Measurements from ENCODE around the gene ITPR2. TPM values are rescaled to one million over a fixed set of nuclear protein-coding genes. Genes with fewer than 3 reads are reported as not detected.

Gene ITPR2
- total RNA-seq, 2 experiments from 2014 or later, result 25.6 to 44.7 TPM

DNA sequence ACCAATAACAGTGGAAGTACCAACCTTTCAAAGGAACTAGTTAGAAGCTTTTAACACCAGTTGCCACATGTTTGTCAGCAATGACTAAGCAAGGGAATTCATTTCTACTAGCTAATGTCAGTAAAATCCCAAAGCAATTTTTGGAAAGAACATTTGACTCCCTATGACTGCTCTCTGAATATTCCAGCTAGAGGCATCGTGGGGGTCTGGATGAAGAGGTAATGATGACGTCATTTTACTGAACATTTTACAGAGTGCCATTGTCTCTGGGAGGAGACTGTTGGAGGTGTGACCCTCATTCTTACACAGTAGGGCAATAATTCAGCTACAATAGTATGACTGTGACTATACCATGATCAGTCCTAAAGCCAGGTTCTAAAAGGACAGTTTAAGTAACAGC, 204.8 kb downstream of the ITPR2 start:
- H3K4me1 ChIP-seq (ENCODE audit: insufficient read depth, low read length, poor library complexity, severe bottlenecking), result no peaks in the 10 kb centered on the region
- H3K4me3 ChIP-seq (ENCODE audit: low read depth, low read length, poor library complexity, severe bottlenecking), result no peak overlapping the region
- H2AFZ ChIP-seq (ENCODE audit: low read length), result no peak overlapping the region
- H3K27ac ChIP-seq (ENCODE audit: low read depth, low read length, poor library complexity, severe bottlenecking), result no peak overlapping the region
- H3K9me3 ChIP-seq (ENCODE audit: low read length), result no peaks in the 10 kb centered on the region
- TF ChIP-seq EZH2phosphoT487 (IDR thresholded peaks at IDR 0.05; ENCODE audit: borderline replicate concordance, low read depth, low read length), result no peak
- TF ChIP-seq, protein P1, sequence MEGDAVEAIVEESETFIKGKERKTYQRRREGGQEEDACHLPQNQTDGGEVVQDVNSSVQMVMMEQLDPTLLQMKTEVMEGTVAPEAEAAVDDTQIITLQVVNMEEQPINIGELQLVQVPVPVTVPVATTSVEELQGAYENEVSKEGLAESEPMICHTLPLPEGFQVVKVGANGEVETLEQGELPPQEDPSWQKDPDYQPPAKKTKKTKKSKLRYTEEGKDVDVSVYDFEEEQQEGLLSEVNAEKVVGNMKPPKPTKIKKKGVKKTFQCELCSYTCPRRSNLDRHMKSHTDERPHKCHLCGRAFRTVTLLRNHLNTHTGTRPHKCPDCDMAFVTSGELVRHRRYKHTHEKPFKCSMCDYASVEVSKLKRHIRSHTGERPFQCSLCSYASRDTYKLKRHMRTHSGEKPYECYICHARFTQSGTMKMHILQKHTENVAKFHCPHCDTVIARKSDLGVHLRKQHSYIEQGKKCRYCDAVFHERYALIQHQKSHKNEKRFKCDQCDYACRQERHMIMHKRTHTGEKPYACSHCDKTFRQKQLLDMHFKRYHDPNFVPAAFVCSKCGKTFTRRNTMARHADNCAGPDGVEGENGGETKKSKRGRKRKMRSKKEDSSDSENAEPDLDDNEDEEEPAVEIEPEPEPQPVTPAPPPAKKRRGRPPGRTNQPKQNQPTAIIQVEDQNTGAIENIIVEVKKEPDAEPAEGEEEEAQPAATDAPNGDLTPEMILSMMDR (conservative IDR thresholded peaks at IDR 0.05; ENCODE audit: low read length), result no peak
- H4K20me1 ChIP-seq (ENCODE audit: insufficient read depth, low read length), result no peaks in the 10 kb centered on the region
- BruUV-seq (replicated peaks), result no TSS peak
- H3K79me2 ChIP-seq (ENCODE audit: insufficient read depth, low read depth, low read length), result no peaks in the 10 kb centered on the region
- intact Hi-C loops (cut with micrococcal nuclease; ENCODE audit: unreplicated experiment), result no loop called here
- ChIA-PET CTCF (ENCODE audit: unreplicated experiment) (no interaction called here), POLR2A (no interaction called here)
- no peak for DNase-seq (ENCODE audit: low spot score)
- H3K4me2 ChIP-seq (ENCODE audit: low read length), result no peak overlapping the region
- no peaks in the 10 kb centered on the region for H3K9me2 ChIP-seq (ENCODE audit: insufficient read depth, low read length)
- H3K36me3 ChIP-seq (ENCODE audit: insufficient read depth, low read length), result no peaks in the 10 kb centered on the region

- no peaks in the 10 kb centered on the region for H3K9me2 ChIP-seq (ENCODE audit: insufficient read depth, low read length)
- no peaks in the 10 kb centered on the region for H3K9me3 ChIP-seq (ENCODE audit: low read length)
- no peaks in the 10 kb centered on the region for H4K20me1 ChIP-seq (ENCODE audit: insufficient read depth, low read length)
- H3K27ac ChIP-seq (ENCODE audit: low read depth, low read length, poor library complexity, severe bottlenecking), result no peak overlapping the region
- H3K4me2 ChIP-seq (ENCODE audit: low read length), result no peak overlapping the region
- no peaks in the 10 kb centered on the region for H3K36me3 ChIP-seq (ENCODE audit: insufficient read depth, low read length)
- H3K4me3 ChIP-seq (ENCODE audit: low read depth, low read length, poor library complexity, severe bottlenecking), result no peak overlapping the region
- intact Hi-C loops (cut with micrococcal nuclease; ENCODE audit: unreplicated experiment), result no loop called here
- no TSS peak for BruUV-seq (replicated peaks)
- CTCF ChIA-PET (ENCODE audit: unreplicated experiment), result no interaction called here
- DNase-seq (ENCODE audit: low spot score), result no peak
- TF ChIP-seq EZH2phosphoT487 (IDR thresholded peaks at IDR 0.05; ENCODE audit: borderline replicate concordance, low read depth, low read length), result no peak
- TF ChIP-seq, protein P1 (conservative IDR thresholded peaks at IDR 0.05; ENCODE audit: low read length), result no peak
- POLR2A ChIA-PET, result no interaction called here
- H3K79me2 ChIP-seq (ENCODE audit: insufficient read depth, low read depth, low read length), result no peaks in the 10 kb centered on the region
- H2AFZ ChIP-seq (ENCODE audit: low read length), result no peak overlapping the region
- H3K4me1 ChIP-seq (ENCODE audit: insufficient read depth, low read length, poor library complexity, severe bottlenecking), result no peaks in the 10 kb centered on the region
Observed at GRCh38 chr12:26627335-26627734, 205.7 kb downstream of the ITPR2 start.

DNA sequence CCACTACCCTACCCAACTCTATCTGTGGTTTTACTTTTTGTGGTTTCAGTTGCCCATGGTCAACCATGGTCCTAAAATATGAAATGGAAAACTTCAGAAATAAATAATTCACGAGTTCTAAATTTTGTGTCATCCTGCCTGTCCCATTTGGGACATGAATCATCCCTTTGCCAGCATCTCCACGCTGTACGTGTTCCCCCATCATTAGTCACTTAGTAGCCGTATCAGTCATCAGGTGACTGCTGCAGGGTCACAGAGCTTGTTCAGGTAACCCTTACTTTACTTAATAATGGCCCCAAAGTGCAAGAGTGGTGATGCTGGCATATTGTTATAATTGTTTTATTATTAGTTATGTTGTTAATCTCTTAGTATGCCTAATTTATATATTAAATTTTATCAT, 209.9 kb downstream of the ITPR2 start:
- no peaks in the 10 kb centered on the region for H4K20me1 ChIP-seq (ENCODE audit: insufficient read depth, low read length)
- no peaks in the 10 kb centered on the region for H3K9me3 ChIP-seq (ENCODE audit: low read length)
- no peaks in the 10 kb centered on the region for H3K9me2 ChIP-seq (ENCODE audit: insufficient read depth, low read length)
- H3K4me1 ChIP-seq (ENCODE audit: insufficient read depth, low read length, poor library complexity, severe bottlenecking), result no peaks in the 10 kb centered on the region
- intact Hi-C loops (cut with micrococcal nuclease; ENCODE audit: unreplicated experiment), result no loop called here
- no peak overlapping the region for H3K4me2 ChIP-seq (ENCODE audit: low read length)
- BruUV-seq (replicated peaks), result no TSS peak
- ChIA-PET POLR2A (interaction anchor here (0.6 kb wide), 1 partner anchor 18 kb away, joined by 5 read pairs; no protein-coding TSS in a partner anchor), CTCF (ENCODE audit: unreplicated experiment) (no interaction called here)
- no peak for DNase-seq (ENCODE audit: low spot score)
- no peak overlapping the region for H3K4me3 ChIP-seq (ENCODE audit: low read depth, low read length, poor library complexity, severe bottlenecking)
- no peak for TF ChIP-seq EZH2phosphoT487 (IDR thresholded peaks at IDR 0.05; ENCODE audit: borderline replicate concordance, low read depth, low read length)
- TF ChIP-seq, protein P1 (conservative IDR thresholded peaks at IDR 0.05; ENCODE audit: low read length), result no peak
- no peak overlapping the region for H3K27ac ChIP-seq (ENCODE audit: low read depth, low read length, poor library complexity, severe bottlenecking)
- 0 out of 2 replicates have a peak, but pooled peaks cover 6% of the 10 kb centered on the region for H3K36me3 ChIP-seq (ENCODE audit: insufficient read depth, low read length)
- H3K79me2 ChIP-seq (ENCODE audit: insufficient read depth, low read depth, low read length), result no peaks in the 10 kb centered on the region
- no peak overlapping the region for H2AFZ ChIP-seq (ENCODE audit: low read length)
